Adrenal gland (tissue), 12 donors: ENCODE measurements around the gene ATP12A. TPM values are rescaled to one million over a fixed set of nuclear protein-coding genes. Genes with fewer than 3 reads are reported as not detected.

Experiments used
- DNase-seq, 7 donors: peaks; one replicate each; pipeline ENCODE4 v3.0.0-alpha.2; 2019 to 2020
- H3K27ac ChIP-seq, 5 donors: fragments of 200-600 bp; sonication (generic) in 4 of 5; 1 replicate in 3 of 5; 2 replicates in 2 of 5; pipeline versions ENCODE4 v1.5.1 to v1.8.0; 2016 to 2020; ENCODE audit warnings: mild to moderate bottlenecking in 1 of 5
- H3K27me3 ChIP-seq: fragments of 200-600 bp; 2 replicates; pipeline ENCODE4 v1.8.0; 2021
- H3K36me3 ChIP-seq, 2 donors: fragments of 200-600 bp; replicated peaks in 1 of 2; 1 replicate in 1 of 2; 2 replicates in 1 of 2; pipeline versions ENCODE4 v1.5.1 to v1.8.0; 2018 to 2022
- H3K4me1 ChIP-seq, 2 donors: fragments of 200-600 bp; replicated peaks in 1 of 2; 1 replicate in 1 of 2; 2 replicates in 1 of 2; pipeline versions ENCODE4 v1.5.1 to v1.8.0; 2018 to 2021
- H3K4me3 ChIP-seq, 4 donors: fragments of 200-600 bp; sonication (generic) in 3 of 4; one replicate each; pipeline ENCODE4 v1.5.1; 2016 to 2018
- H3K9me3 ChIP-seq, 3 donors: fragments of 200-600 bp; sonication (generic) in 1 of 3; replicated peaks in 1 of 3; 1 replicate in 2 of 3; 2 replicates in 1 of 3; pipeline versions ENCODE4 v1.5.1 to v1.8.0; 2016 to 2021
- POLR2A ChIP-seq, 2 donors: fragments of 450-650 bp; IDR thresholded peaks; one replicate each; pipeline ENCODE4 v1.6.1; 2017; ENCODE audit warnings: antibody characterized with exemption in 2 of 2, mild to moderate bottlenecking in 2 of 2, moderate library complexity in 1 of 2
- WGBS, 4 donors: extraction: QIAGEN DNeasy Blood & Tissue Kit in 2 of 4; methylation state at CpG; one replicate each; pipeline versions ENCODE4 v1.1.5 to v1.1.7; 2013 to 2017; 5-methylcytosine and 5-hydroxymethylcytosine counted together
- intact Hi-C, 2 donors: fragments of 100-400 bp; cut with DNase I; formaldehyde crosslinking; loops; one replicate each; pipeline versions ENCODE4 v1.14.1 to v1.15.0; 2022 to 2023
- polyA plus RNA-seq, 3 donors: library from polyadenylated mRNA; stranded (reverse); fragments of 200-250 nt in 2 of 3; fragments of 350-450 nt in 1 of 3; fragmentation: Illumina TruSeq in 1 of 3; extraction: RNeasy Lipid Tissue Mini Kit (QIAGEN cat#74804) in 1 of 3; gene quantifications; one replicate each; pipeline ENCODE4 v1.2.3, GENCODE V29; 2013 to 2014
- total RNA-seq, 9 donors: library from RNA; depleted of rRNA in 4 of 9; stranded (reverse); fragments of >200 nt in 4 of 9; fragments of 120-200 nt in 1 of 9; fragmentation: NEBNext Ultra II Directional in 1 of 9; extraction: Animal tissue kit (Norgen Biotek cat#: 25700) in 1 of 9; gene quantifications; one replicate each; pipeline versions ENCODE4 v1.1.0 to v1.2.4, GENCODE V29; 2013 to 2023
- TF ChIP-seq, protein P1 (sequence below), 6 experiments: fragments of 450-650 bp in 4 of 6; fragments of 200-600 bp in 2 of 6; sonication (generic) in 1 of 6; IDR thresholded peaks; 1 replicate in 5 of 6; 2 replicates in 1 of 6; pipeline versions ENCODE4 v1.5.1 to v1.8.0; 2016 to 2021; ENCODE audit warnings: antibody characterized with exemption in 6 of 6, mild to moderate bottlenecking in 2 of 6, moderate library complexity in 1 of 6
- donor health status: healthy with polysubstance abuse.
- donor health status: Bipolar disorder and iron deficiency.
- donor health status: DM: yes; HTN: yes; CAD: no.
- donor health status: DM: no; HTN: no; CAD: no.
- donor health status: DM: no; HTN: no; CAD: no.
- donor health status: DM: yes; HTN: yes; CAD: no.

The ATP12A gene
- total and polyA plus RNA-seq, 12 donors, result 0.04 to 0.06 TPM; not detected in 10

DNA sequence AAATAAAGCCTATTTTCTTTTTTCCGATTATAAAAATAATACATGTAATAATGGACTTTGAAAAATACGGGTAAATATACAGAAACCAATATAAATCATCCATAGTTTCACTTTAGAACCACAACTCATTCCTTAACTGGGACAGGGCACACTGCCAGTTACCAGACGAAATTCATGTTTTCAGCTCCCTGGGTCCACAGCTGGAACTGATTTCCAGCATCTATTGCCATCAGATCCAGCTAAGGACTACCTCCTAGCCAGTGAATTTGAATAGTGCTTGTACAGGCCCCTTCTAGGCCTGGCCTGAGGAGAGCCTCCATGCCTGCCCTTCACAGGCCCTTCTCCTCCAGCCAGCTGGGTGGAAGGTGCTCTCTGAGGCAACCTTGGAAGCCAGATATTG is 30.0 kb upstream of the ATP12A start:
- no peaks in the 10 kb centered on the region for H3K4me1 ChIP-seq
- 50 to 62% (median 58%) methylated on average over 3 of the region's 3 CpGs for WGBS, 4 donors
- DNase-seq, result no peak
- no peaks in the 10 kb centered on the region for H3K36me3 ChIP-seq
- H3K4me3 ChIP-seq, result no peak overlapping the region
- H3K27me3 ChIP-seq, result no peaks in the 10 kb centered on the region
- intact Hi-C loops, result no loop called here
- no peak overlapping the region for H3K27ac ChIP-seq
- no peaks in the 10 kb centered on the region for H3K9me3 ChIP-seq
- TF ChIP-seq, protein P1, sequence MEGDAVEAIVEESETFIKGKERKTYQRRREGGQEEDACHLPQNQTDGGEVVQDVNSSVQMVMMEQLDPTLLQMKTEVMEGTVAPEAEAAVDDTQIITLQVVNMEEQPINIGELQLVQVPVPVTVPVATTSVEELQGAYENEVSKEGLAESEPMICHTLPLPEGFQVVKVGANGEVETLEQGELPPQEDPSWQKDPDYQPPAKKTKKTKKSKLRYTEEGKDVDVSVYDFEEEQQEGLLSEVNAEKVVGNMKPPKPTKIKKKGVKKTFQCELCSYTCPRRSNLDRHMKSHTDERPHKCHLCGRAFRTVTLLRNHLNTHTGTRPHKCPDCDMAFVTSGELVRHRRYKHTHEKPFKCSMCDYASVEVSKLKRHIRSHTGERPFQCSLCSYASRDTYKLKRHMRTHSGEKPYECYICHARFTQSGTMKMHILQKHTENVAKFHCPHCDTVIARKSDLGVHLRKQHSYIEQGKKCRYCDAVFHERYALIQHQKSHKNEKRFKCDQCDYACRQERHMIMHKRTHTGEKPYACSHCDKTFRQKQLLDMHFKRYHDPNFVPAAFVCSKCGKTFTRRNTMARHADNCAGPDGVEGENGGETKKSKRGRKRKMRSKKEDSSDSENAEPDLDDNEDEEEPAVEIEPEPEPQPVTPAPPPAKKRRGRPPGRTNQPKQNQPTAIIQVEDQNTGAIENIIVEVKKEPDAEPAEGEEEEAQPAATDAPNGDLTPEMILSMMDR (IDR thresholded peaks at IDR 0.05), result no peak
- TF ChIP-seq POLR2A (IDR thresholded peaks at IDR 0.05), result no peak

DNA sequence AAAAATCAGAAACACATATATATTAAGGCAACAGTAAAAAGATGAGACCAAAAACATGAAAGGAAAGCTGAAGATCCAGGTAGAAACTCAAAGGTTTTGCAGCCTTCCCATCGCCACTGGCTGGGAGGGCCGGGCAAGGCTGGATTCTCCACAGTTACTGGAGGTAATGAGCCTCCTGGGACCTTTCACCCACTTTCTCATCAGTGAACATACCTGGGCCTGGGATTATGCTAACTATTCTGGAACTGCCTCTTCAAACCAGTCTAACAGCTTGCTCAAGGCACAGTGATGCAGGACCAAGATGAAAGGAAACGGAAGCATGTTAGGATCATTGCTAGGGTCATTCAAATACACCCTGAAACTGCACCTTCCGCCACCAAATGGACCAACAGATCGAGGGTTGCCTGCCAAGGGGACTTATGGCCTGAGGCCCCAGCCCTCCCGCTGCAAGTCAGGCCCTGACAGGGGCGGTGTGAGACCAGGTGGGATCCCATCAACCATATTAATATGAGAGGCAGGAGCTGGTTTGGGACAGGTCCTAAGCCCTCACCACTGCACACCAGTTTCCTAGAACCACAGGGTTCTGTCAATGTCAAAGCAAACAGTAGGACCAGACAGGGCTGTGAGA is 28.4 kb upstream of the ATP12A start:
- DNase-seq, result no peak
- H3K27ac ChIP-seq, result no peak overlapping the region
- no peak for TF ChIP-seq POLR2A (IDR thresholded peaks at IDR 0.05)
- TF ChIP-seq, protein P1 (IDR thresholded peaks at IDR 0.05), result no peak

DNA sequence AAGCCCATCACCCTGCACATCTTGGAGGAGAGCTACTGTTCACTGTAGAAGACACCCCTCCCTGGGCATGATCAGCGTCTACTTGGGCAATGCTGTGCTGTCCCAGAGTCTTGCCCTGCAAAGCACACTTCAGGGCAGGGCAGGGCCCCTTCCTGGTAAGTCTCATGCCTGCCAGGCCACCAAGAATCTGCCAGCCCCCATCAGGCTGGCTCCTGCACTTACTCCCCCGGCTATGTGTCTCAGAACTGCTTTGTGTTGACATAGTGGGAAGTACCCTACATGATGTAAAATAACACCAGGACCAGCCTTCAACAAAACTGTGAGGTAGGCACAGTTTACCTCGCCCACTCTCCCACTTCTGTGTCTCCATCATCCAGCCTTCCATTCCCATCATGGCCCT is 27.8 kb upstream of the ATP12A start:
- H3K27me3 ChIP-seq, result no peaks in the 10 kb centered on the region
- no peaks in the 10 kb centered on the region for H3K9me3 ChIP-seq
- H3K4me1 ChIP-seq, result no peaks in the 10 kb centered on the region
- intact Hi-C loops, result no loop called here
- no peaks in the 10 kb centered on the region for H3K36me3 ChIP-seq
- no peak overlapping the region for H3K4me3 ChIP-seq
- DNase-seq, result no peak
- no peak for TF ChIP-seq POLR2A (IDR thresholded peaks at IDR 0.05)
- TF ChIP-seq, protein P1 (IDR thresholded peaks at IDR 0.05), result no peak
- WGBS, 4 donors, result 83 to 92% (median 88%) methylated on average over 1 to 3 of the region's 3 CpGs
- H3K27ac ChIP-seq, result no peak overlapping the region

More for the DNA sequence above, 28.4 kb upstream of the ATP12A start:
- no peaks in the 10 kb centered on the region for H3K36me3 ChIP-seq
- WGBS, 4 donors, result 83 to 98% (median 93%) methylated on average over 3 to 7 of the region's 7 CpGs
- intact Hi-C loops, result no loop called here
- no peaks in the 10 kb centered on the region for H3K9me3 ChIP-seq
- no peaks in the 10 kb centered on the region for H3K27me3 ChIP-seq
- no peak overlapping the region for H3K4me3 ChIP-seq
- no peaks in the 10 kb centered on the region for H3K4me1 ChIP-seq

DNA sequence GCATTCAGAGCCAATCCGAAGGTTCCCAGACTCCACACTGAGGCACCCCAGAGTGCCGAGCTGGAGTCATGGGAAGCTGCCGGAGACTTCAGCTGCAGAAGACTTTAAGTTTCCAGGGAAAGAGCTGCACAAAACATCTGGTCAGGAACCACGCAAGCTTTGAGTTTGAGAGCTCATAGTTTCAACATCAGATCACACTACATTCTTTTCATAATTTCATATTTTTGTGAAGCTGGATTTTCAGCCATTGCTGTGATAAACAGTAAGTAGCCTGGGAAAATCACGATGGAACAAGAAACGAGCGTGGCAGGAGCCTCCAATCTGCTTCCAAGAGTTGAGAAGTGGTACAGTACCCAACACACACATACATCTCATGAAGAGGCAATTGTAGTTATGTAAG is 25.5 kb upstream of the ATP12A start:
- H3K27ac ChIP-seq, result no peak overlapping the region
- H3K4me3 ChIP-seq, result no peak overlapping the region
- DNase-seq, result no peak
- no peaks in the 10 kb centered on the region for H3K27me3 ChIP-seq
- H3K9me3 ChIP-seq, result no peaks in the 10 kb centered on the region
- WGBS, 4 donors, result 72 to 84% (median 75%) methylated on average over 7 of the region's 7 CpGs
- no peak for TF ChIP-seq POLR2A (IDR thresholded peaks at IDR 0.05)
- TF ChIP-seq, protein P1 (IDR thresholded peaks at IDR 0.05), result no peak
- H3K36me3 ChIP-seq, result no peaks in the 10 kb centered on the region
- intact Hi-C loops, result no loop called here
- no peaks in the 10 kb centered on the region for H3K4me1 ChIP-seq
